GM12878 (cell line): ENCODE results near the gene GGTLC2. TPM values are rescaled to one million over a fixed set of nuclear protein-coding genes. Genes with fewer than 3 reads are reported as not detected.
"Not testable (repeated sequence)": the region's sequence is repeated elsewhere in the genome, so short reads cannot be mapped to it uniquely, and the experiment has no call there.

Experiments
- ATAC-seq: fragments of 200-7000 bp; cut with Tn5 transposase; 3 replicates; pipeline ENCODE4 v1.9.1; 2020; ENCODE audit warnings: mild to moderate bottlenecking, moderate library complexity
- BruUV-seq: library from RNA; stranded (reverse); fragments of 400-500 nt; replicated peaks from 2 replicates; lab custom pipeline; 2021; lab: Mats Ljungman, UMichigan
- CTCF ChIA-PET: fragments of 300-600 bp; sonication (Branson Sonifier 250); formaldehyde crosslinking; extraction: SDS; loops from one replicate; lab custom pipeline; 2021; ENCODE audit warnings: inconsistent platforms; lab: Yijun Ruan, JAX
- POLR2A ChIA-PET: fragments of 350-600 bp; formaldehyde crosslinking; extraction: SDS; loops from one replicate; lab custom pipeline; 2021; ENCODE audit warnings: inconsistent platforms; lab: Charles Lee
- RAD21 ChIA-PET: fragments of 300-600 bp; sonication (Branson Sonifier 250); formaldehyde crosslinking; loops from one replicate; lab custom pipeline; 2023; ENCODE audit warnings: antibody characterized with exemption; ENCODE audit not compliant: unreplicated experiment; lab: Charles Lee
- SMC1A ChIA-PET: fragments of 300-600 bp; sonication (Branson Sonifier 250); formaldehyde crosslinking; loops from one replicate; lab custom pipeline; 2023; ENCODE audit not compliant: unreplicated experiment, uncharacterized antibody; lab: Charles Lee
- DNase-seq: peaks from one replicate; pipeline ENCODE4 v3.0.0-alpha.2; 2011; ENCODE audit warnings: low read depth, low spot score
- FAIRE-seq: peaks from 3 replicates; lab custom pipeline; 2011; peaks lifted over from hg19 to GRCh38; lab: Jason Lieb, UNC
- H2AFZ ChIP-seq: 2 replicates; pipeline ENCODE4 v1.6.0; 2011; ENCODE audit warnings: low read depth, low read length, control low read depth; ENCODE audit not compliant: control insufficient read depth
- H3K27ac ChIP-seq: 2 replicates; pipeline ENCODE4 v1.5.1; 2011; ENCODE audit warnings: control low read depth; ENCODE audit not compliant: control insufficient read depth, insufficient read depth
- H3K27me3 ChIP-seq, 2 experiments: replicated peaks in 1 of 2; 2 replicates each; pipeline versions ENCODE4 v1.6.0 to v1.6.1; 2011; ENCODE audit warnings: low read length in 1 of 2; ENCODE audit not compliant: control insufficient read depth in 2 of 2, insufficient read depth in 2 of 2
- H3K36me3 ChIP-seq, 2 experiments: 2 replicates each; pipeline ENCODE4 v1.5.1; 2011; ENCODE audit warnings: low read length in 1 of 2; ENCODE audit not compliant: control insufficient read depth in 2 of 2, insufficient read depth in 2 of 2
- H3K4me1 ChIP-seq: 2 replicates; pipeline ENCODE4 v1.6.1; 2011; ENCODE audit warnings: mild to moderate bottlenecking, low read length, moderate library complexity, mixed read lengths; ENCODE audit not compliant: control insufficient read depth, insufficient read depth
- H3K4me2 ChIP-seq: 2 replicates; pipeline ENCODE4 v1.6.0; 2011; ENCODE audit warnings: control low read depth; ENCODE audit not compliant: control insufficient read depth, insufficient read depth
- H3K4me3 ChIP-seq: fragments of 200-600 bp; sonication (generic); 2 replicates; pipeline ENCODE4 v1.5.1; 2016
- H3K79me2 ChIP-seq: 2 replicates; pipeline ENCODE4 v1.6.0; 2011; ENCODE audit warnings: low read length; ENCODE audit not compliant: control insufficient read depth, insufficient read depth
- H3K9ac ChIP-seq: 2 replicates; pipeline ENCODE4 v1.8.0; 2011; ENCODE audit warnings: low read length, control low read depth, mixed read lengths; ENCODE audit not compliant: control insufficient read depth, insufficient read depth
- H3K9me3 ChIP-seq: replicated peaks from 3 replicates; pipeline ENCODE4 v1.5.1; 2011; ENCODE audit warnings: mild to moderate bottlenecking, low read length; ENCODE audit not compliant: control insufficient read depth, insufficient read depth
- H4K20me1 ChIP-seq: 2 replicates; pipeline ENCODE4 v1.6.0; 2011; ENCODE audit not compliant: control insufficient read depth, insufficient read depth
- WGBS: methylation state at CpG from one replicate; pipeline ENCODE4 v1.1.6; 2016; ENCODE audit warnings: low lambda C conversion rate; ENCODE audit not compliant: insufficient replicate concordance, insufficient coverage; ENCODE audit errors: missing lambda C conversion rate; 5-methylcytosine and 5-hydroxymethylcytosine counted together
- in situ Hi-C: fragments of 300-500 bp; cut with MboI; formaldehyde crosslinking; loops from 9 replicates; pipeline ENCODE4 v1.14.3; 2018; ENCODE audit warnings: mixed read lengths
- intact Hi-C: fragments of 100-400 bp; cut with micrococcal nuclease; formaldehyde crosslinking; loops from one replicate; pipeline ENCODE4 v1.14.2; 2022; ENCODE audit not compliant: unreplicated experiment
- polyA plus RNA-seq, 11 experiments: library from polyadenylated mRNA; depleted of rRNA in 4 of 11; unstranded in 6 of 11; stranded (reverse) in 5 of 11; fragments of >200 nt; fragmentation: Nextera tagmentation in 4 of 11; fragmentation: Illumina TruSeq in 1 of 11; extraction: Ambion mirVana in 4 of 11; extraction: Trizol in 1 of 11; gene quantifications; 1 replicate in 1 of 11; 2 replicates in 10 of 11; pipeline versions ENCODE4 v1.2.1 to v1.2.3, GENCODE V29; 2011 to 2016; ENCODE audit warnings: inconsistent platforms in 2 of 11, missing spikeins in 2 of 11, low read depth in 1 of 11
- total RNA-seq, 4 experiments: library from RNA; depleted of rRNA in 3 of 4; stranded (reverse); fragments of >200 nt in 3 of 4; fragmentation: Illumina TruSeq in 1 of 4; extraction: Trizol in 1 of 4; gene quantifications; 2 replicates each; pipeline versions ENCODE4 v1.2.1 to v1.2.3, GENCODE V29; 2013 to 2021

Gene GGTLC2
- total and polyA plus RNA-seq, 10 of the 15 experiments (the other 5 are each of a cell fraction or from before 2014, with no cell fraction given) = not detected

DNA sequence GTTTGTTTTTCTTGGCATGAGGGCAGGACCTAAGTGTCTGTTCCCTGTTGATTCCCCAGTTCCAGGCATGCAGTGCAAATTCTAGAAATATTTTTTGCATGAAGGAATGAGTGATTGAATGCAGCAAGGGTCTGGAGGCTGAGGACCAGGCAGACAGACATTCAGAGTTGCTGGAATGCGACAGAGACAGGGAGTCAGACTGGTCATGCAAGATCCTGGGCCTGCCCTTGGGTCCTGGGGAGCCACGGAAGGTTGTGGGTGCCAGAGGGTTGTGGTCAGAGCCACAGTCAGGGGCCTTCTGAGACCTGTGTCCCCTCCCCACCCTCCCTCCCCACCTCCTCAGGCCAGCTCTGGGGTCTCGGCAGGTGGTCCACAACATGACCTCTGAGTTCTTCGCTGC, 1.6 kb downstream of the GGTLC2 start:
- H3K9me3 ChIP-seq, H3K4me2 ChIP-seq, H3K9ac ChIP-seq, H2AFZ ChIP-seq, DNase-seq, ATAC-seq, SMC1A ChIA-PET, H3K27me3 ChIP-seq, H3K36me3 ChIP-seq, H3K4me3 ChIP-seq, intact Hi-C loops, H3K4me1 ChIP-seq, H4K20me1 ChIP-seq, FAIRE-seq, H3K27ac ChIP-seq, H3K79me2 ChIP-seq, BruUV-seq, in situ Hi-C loops, RAD21 ChIA-PET, POLR2A ChIA-PET, CTCF ChIA-PET: not testable (repeated sequence)
- WGBS = 67% methylated on average over 1 of the region's 4 CpGs

DNA sequence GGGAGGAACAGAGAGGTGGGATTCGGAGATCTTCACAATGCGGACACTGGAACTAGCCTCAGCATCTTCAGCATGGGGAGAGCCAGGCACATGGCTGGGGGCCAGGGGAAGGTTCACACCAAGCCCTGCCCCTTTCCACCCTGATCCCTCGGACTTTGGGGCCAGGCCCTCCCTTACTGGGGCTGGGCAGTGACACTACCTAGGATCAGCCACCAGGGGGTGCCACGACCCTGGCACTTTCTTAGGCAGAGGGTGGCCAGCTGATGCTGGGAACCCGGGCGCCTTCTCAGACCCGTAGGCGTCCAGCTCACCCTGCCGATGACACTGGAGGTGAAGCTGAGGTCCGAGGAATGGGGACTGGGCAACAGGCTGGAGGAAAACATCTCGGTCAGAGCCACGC, 3.5 kb downstream of the GGTLC2 start:
- H3K4me1 ChIP-seq, H3K36me3 ChIP-seq, SMC1A ChIA-PET, H3K27me3 ChIP-seq, H2AFZ ChIP-seq, POLR2A ChIA-PET, RAD21 ChIA-PET, BruUV-seq, ATAC-seq, intact Hi-C loops, H4K20me1 ChIP-seq, H3K27ac ChIP-seq, H3K4me2 ChIP-seq, H3K9me3 ChIP-seq, H3K79me2 ChIP-seq, H3K9ac ChIP-seq, FAIRE-seq, H3K4me3 ChIP-seq, in situ Hi-C loops, DNase-seq: not testable (repeated sequence)
- CTCF ChIA-PET = interaction anchor here (0.7 to 0.8 kb wide), 2 partner anchors 19 to 39 kb away, joined by 3 read pairs; no protein-coding TSS in a partner anchor
- WGBS = 3% methylated on average over 7 of the region's 12 CpGs

DNA sequence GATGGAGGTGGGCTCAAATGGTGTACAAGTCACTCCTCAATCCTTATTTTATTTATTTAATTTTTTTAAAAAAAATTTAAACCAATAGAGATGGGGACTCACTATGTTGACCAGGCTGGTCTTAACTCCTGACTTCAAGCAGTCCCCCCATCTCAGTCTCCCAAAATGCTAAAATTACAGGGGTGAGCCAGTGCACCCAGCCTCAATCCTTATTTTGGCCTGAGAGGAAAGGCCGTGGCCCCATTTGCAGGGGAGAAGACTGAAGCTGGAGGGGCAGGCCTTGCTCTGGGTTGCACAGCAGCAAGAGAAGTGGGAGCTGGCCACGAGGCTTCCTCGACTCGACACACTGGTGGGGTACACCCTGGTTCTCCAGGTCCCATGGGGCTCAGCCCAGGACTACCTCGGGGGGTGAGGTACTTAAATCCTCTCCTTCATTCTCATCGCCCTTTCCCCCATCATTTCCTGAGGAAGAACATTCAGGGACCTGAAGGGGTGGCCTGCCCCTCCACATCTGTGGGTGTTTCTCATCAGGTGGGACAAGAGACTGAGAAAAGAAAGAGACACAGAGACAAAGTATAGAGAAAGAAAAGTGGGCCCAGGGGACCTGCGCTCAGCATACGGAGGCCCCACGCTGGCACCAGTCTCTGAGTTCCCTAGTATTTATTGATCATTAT, 4.6 kb downstream of the GGTLC2 start:
- SMC1A ChIA-PET, H3K9me3 ChIP-seq, H3K9ac ChIP-seq, H3K27ac ChIP-seq, H3K4me3 ChIP-seq, H3K27me3 ChIP-seq, FAIRE-seq, BruUV-seq, intact Hi-C loops, H2AFZ ChIP-seq, DNase-seq, H3K36me3 ChIP-seq, H4K20me1 ChIP-seq, H3K4me1 ChIP-seq, H3K4me2 ChIP-seq, ATAC-seq, POLR2A ChIA-PET, RAD21 ChIA-PET, H3K79me2 ChIP-seq, in situ Hi-C loops: not testable (repeated sequence)
- CTCF ChIA-PET = interaction anchor here (0.7 to 0.8 kb wide), 2 partner anchors 18 to 38 kb away, joined by 3 read pairs; no protein-coding TSS in a partner anchor
- WGBS = 58% methylated on average over 6 of the region's 9 CpGs

DNA sequence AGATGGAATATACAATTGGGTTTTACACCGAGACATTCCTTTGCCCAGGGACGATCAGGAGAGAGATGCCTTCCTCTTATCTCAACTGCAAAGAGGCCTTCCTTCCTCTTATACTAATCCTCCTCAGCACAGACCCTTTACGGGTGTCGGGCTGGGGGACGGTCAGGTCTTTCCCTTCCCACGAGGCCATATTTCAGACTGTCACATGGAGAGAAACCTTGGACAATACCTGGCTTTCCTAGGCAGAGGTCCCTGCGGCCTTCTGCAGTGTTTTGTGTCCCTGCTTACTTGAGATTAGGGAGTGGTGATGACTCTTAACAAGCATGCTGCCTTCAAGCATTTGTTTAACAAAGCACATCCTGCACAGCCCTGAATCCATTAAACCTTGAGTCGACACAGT, 5.3 kb downstream of the GGTLC2 start:
- not testable (repeated sequence) for H3K36me3 ChIP-seq, BruUV-seq
- 18% methylated on average over 4 of the region's 8 CpGs for WGBS

More for the DNA sequence above, 5.3 kb downstream of the GGTLC2 start:
- H3K9ac ChIP-seq, H3K27ac ChIP-seq, H3K4me1 ChIP-seq, CTCF ChIA-PET, SMC1A ChIA-PET, RAD21 ChIA-PET, FAIRE-seq, H3K79me2 ChIP-seq, H2AFZ ChIP-seq, H3K4me2 ChIP-seq, H3K4me3 ChIP-seq, H3K9me3 ChIP-seq, intact Hi-C loops, in situ Hi-C loops, DNase-seq, H4K20me1 ChIP-seq, POLR2A ChIA-PET, ATAC-seq, H3K27me3 ChIP-seq: not testable (repeated sequence)
